Measurements from ENCODE around the gene SNAPC4.

DNA sequence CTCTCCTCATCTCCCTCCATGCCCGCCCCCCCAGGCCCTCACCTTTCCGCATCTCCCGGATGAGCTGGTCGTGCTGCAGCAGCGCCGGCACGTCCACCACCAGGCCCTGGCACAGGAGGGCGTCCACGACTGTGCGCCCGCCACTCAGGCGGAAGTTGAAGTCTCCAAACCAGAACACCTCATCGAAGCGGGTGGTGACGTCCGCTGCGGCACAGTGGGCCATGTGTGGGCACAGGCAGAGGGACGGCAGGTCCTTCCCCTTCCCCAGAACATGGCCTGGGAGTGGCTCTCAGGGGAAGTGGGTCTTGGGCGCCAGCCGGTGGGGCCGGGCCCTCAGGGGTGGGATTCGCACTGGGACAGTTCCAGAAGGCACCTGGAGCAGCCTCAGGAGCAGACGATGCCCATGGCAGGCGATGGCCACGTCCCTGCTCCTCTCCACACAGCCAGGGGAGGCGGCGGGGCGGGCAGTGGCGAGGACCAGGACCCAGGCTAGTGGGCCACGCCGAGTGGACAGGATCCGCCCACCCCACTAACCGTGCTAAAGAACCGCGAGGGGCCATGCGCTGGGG is 31.9 kb upstream of the SNAPC4 start:
- TF ChIP-seq, protein P1, sequence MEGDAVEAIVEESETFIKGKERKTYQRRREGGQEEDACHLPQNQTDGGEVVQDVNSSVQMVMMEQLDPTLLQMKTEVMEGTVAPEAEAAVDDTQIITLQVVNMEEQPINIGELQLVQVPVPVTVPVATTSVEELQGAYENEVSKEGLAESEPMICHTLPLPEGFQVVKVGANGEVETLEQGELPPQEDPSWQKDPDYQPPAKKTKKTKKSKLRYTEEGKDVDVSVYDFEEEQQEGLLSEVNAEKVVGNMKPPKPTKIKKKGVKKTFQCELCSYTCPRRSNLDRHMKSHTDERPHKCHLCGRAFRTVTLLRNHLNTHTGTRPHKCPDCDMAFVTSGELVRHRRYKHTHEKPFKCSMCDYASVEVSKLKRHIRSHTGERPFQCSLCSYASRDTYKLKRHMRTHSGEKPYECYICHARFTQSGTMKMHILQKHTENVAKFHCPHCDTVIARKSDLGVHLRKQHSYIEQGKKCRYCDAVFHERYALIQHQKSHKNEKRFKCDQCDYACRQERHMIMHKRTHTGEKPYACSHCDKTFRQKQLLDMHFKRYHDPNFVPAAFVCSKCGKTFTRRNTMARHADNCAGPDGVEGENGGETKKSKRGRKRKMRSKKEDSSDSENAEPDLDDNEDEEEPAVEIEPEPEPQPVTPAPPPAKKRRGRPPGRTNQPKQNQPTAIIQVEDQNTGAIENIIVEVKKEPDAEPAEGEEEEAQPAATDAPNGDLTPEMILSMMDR (IDR thresholded peaks at IDR 0.05), result no peak
- no peak for TF ChIP-seq POLR2A (IDR thresholded peaks at IDR 0.05)
